ENCODE results near the gene SULF2.

- TF ChIP-seq CTCF (conservative IDR thresholded peaks at IDR 0.05; ENCODE audit: low read length) (no peak), EZH2phosphoT487 (IDR thresholded peaks at IDR 0.05; ENCODE audit: borderline replicate concordance) (no peak)
Observed at GRCh38 chr20:47740121-47740861, 45.0 kb downstream of the SULF2 start.
